NCI-H146 treated with DMSO at 0.1 percent for 48 hours (cell line): ENCODE measurements around the gene METTL21A.

Experiments used
- DNase-seq: peaks from one replicate; lab custom pipeline; 2025; ENCODE audit not compliant: unreplicated experiment; lab: John Stamatoyannopoulos, UW

METTL21A gene

GRCh38 chr2:207624185-207625013 lies 795 bp downstream of the METTL21A start:
- peak; percentile 38 for DNase-seq

- no peak for DNase-seq
Observed at GRCh38 chr2:207621501-207622039, 3.6 kb downstream of the METTL21A start.

- DNase-seq: no peak
Observed at GRCh38 chr2:207619764-207620203, 5.4 kb downstream of the METTL21A start.

- DNase-seq: no peak
Observed at GRCh38 chr2:207617011-207617671, 8.1 kb downstream of the METTL21A start.

GRCh38 chr2:207616185-207616584 lies 9.0 kb downstream of the METTL21A start:
- DNase-seq: no peak

GRCh38 chr2:207614824-207615223 lies 10.4 kb downstream of the METTL21A start:
- no peak for DNase-seq

- no peak for DNase-seq
Observed at GRCh38 chr2:207612714-207613113, 12.5 kb downstream of the METTL21A start.

GRCh38 chr2:207606829-207607228 lies 18.4 kb downstream of the METTL21A start:
- DNase-seq: no peak

GRCh38 chr2:207606399-207606798 lies 18.8 kb downstream of the METTL21A start:
- no peak for DNase-seq

- no peak for DNase-seq
Observed at GRCh38 chr2:207603486-207603885, 21.7 kb downstream of the METTL21A start.

- DNase-seq: no peak
Observed at GRCh38 chr2:207601774-207602173, 23.4 kb downstream of the METTL21A start.

GRCh38 chr2:207600231-207600630 lies 25.0 kb downstream of the METTL21A start:
- DNase-seq: no peak

- no peak for DNase-seq
Observed at GRCh38 chr2:207599636-207600035, 25.6 kb downstream of the METTL21A start.

- no peak for DNase-seq
Observed at GRCh38 chr2:207594731-207595130, 30.5 kb downstream of the METTL21A start.

GRCh38 chr2:207594264-207594663 lies 30.9 kb downstream of the METTL21A start:
- no peak for DNase-seq

GRCh38 chr2:207593277-207593676 lies 31.9 kb downstream of the METTL21A start:
- DNase-seq: no peak

GRCh38 chr2:207589143-207589542 lies 36.1 kb downstream of the METTL21A start:
- no peak for DNase-seq

GRCh38 chr2:207587305-207587704 lies 37.9 kb downstream of the METTL21A start:
- no peak for DNase-seq

GRCh38 chr2:207584952-207585351 lies 40.2 kb downstream of the METTL21A start:
- DNase-seq: no peak

GRCh38 chr2:207571370-207571769 lies 53.8 kb downstream of the METTL21A start:
- DNase-seq: no peak

GRCh38 chr2:207567671-207568070 lies 57.5 kb downstream of the METTL21A start:
- DNase-seq: no peak
